ENCODE measurements around the gene SKA2. TPM values are rescaled to one million over a fixed set of nuclear protein-coding genes. Genes with fewer than 3 reads are reported as not detected.
A peak's percentile ranks its signal among the peaks of the same experiment; 100 is the strongest.

The SKA2 gene
- total and polyA plus RNA-seq, 2 donors from 2014 or later: 29.2 to 40.3 TPM

- Histone ChIP-seq H3K4me1 (ENCODE audit: control insufficient read depth in 2 of 3, insufficient read depth in 2 of 3, low read depth in 1 of 3, low read length in 3 of 3) (peaks cover 0 to 3% (median 0%) of the 10 kb centered on the region in 3 donors), H3K4me3 (ENCODE audit: low read length in 3 of 3) (no peak overlapping the region), H3K27me3 (ENCODE audit: control insufficient read depth, insufficient read depth, low read length) (no peaks in the 10 kb centered on the region), H3K36me3 (ENCODE audit: control insufficient read depth in 2 of 3, insufficient read depth in 3 of 3, low read length in 3 of 3) (peaks cover 0 to 6% (median 0%) of the 10 kb centered on the region in 3 donors), H3K9ac (ENCODE audit: low read length in 3 of 3) (no peak overlapping the region), H3K9me3 (ENCODE audit: control insufficient read depth in 2 of 3, insufficient read depth in 1 of 3, low read length in 3 of 3) (no peaks in the 10 kb centered on the region), H3K27ac (ENCODE audit: low read depth in 2 of 2, low read length in 2 of 2) (no peak overlapping the region)
- intact Hi-C loops (cut with DNase I): no loop called here
- FAIRE-seq: no peak
- no peak for DNase-seq
- TF ChIP-seq CTCF (IDR thresholded peaks at IDR 0.05; ENCODE audit: borderline replicate concordance, extremely low read depth, insufficient read depth): no peak
These were observed 57.1 kb downstream of the SKA2 start for GRCh38 chr17:59097876-59098275.

- H3K27me3 ChIP-seq (ENCODE audit: control insufficient read depth, insufficient read depth, low read length): no peaks in the 10 kb centered on the region
- H3K9me3 ChIP-seq (ENCODE audit: control insufficient read depth in 2 of 3, insufficient read depth in 1 of 3, low read length in 3 of 3): no peaks in the 10 kb centered on the region
- no peak for TF ChIP-seq CTCF (IDR thresholded peaks at IDR 0.05; ENCODE audit: borderline replicate concordance, extremely low read depth, insufficient read depth)
- H3K27ac ChIP-seq (ENCODE audit: low read depth in 2 of 2, low read length in 2 of 2): no peak overlapping the region
- H3K9ac ChIP-seq (ENCODE audit: low read length in 3 of 3): no peak overlapping the region
- H3K4me3 ChIP-seq (ENCODE audit: low read length in 3 of 3): no peak overlapping the region
- FAIRE-seq (no peak), DNase-seq (peak in 4 of 5 donors; percentile 29 to 49 (median 37))
- H3K4me1 ChIP-seq (ENCODE audit: control insufficient read depth in 2 of 3, insufficient read depth in 2 of 3, low read depth in 1 of 3, low read length in 3 of 3): peaks cover 0 to 3% (median 0%) of the 10 kb centered on the region in 3 donors
- H3K36me3 ChIP-seq (ENCODE audit: control insufficient read depth in 2 of 3, insufficient read depth in 3 of 3, low read length in 3 of 3): peaks cover 0 to 3% (median 0%) of the 10 kb centered on the region in 3 donors
- intact Hi-C loops (cut with DNase I): no loop called here
These were observed 60.0 kb downstream of the SKA2 start for GRCh38 chr17:59094861-59095530.

- no peak overlapping the region for H3K27ac ChIP-seq (ENCODE audit: low read depth in 2 of 2, low read length in 2 of 2)
These were observed 61.2 kb downstream of the SKA2 start for GRCh38 chr17:59093702-59094231.

More at GRCh38 chr17:59093702-59094231, 61.2 kb downstream of the SKA2 start:
- intact Hi-C loops (cut with DNase I): no loop called here
- H3K4me1 ChIP-seq (ENCODE audit: control insufficient read depth in 2 of 3, insufficient read depth in 2 of 3, low read depth in 1 of 3, low read length in 3 of 3): peaks cover 0 to 3% (median 0%) of the 10 kb centered on the region in 3 donors
- H3K27me3 ChIP-seq (ENCODE audit: control insufficient read depth, insufficient read depth, low read length): no peaks in the 10 kb centered on the region
- H3K36me3 ChIP-seq (ENCODE audit: control insufficient read depth in 2 of 3, insufficient read depth in 3 of 3, low read length in 3 of 3): peaks cover 0 to 3% (median 2%) of the 10 kb centered on the region in 3 donors
- no peaks in the 10 kb centered on the region for H3K9me3 ChIP-seq (ENCODE audit: control insufficient read depth in 2 of 3, insufficient read depth in 1 of 3, low read length in 3 of 3)
- FAIRE-seq: no peak
- no peak for TF ChIP-seq CTCF (IDR thresholded peaks at IDR 0.05; ENCODE audit: borderline replicate concordance, extremely low read depth, insufficient read depth)
- DNase-seq: peak in 4 of 5 donors; percentile 48 to 87 (median 73)
- H3K4me3 ChIP-seq (ENCODE audit: low read length in 3 of 3): no peak overlapping the region
- no peak overlapping the region for H3K9ac ChIP-seq (ENCODE audit: low read length in 3 of 3)

Data from kidney (tissue), 14 donors.